Panc1 (cell line): ENCODE measurements around the gene ARL6IP4.

Experiments
- POLR2AphosphoS5 ChIP-seq: IDR thresholded peaks from 2 replicates; pipeline ENCODE4 v1.6.1; 2012; ENCODE audit warnings: mild to moderate bottlenecking, low read depth, low read length, moderate library complexity
- SIN3A ChIP-seq: IDR thresholded peaks from 2 replicates; pipeline ENCODE4 v1.6.1; 2012; ENCODE audit warnings: low read depth, mild to moderate bottlenecking, low read length, moderate library complexity, borderline replicate concordance; ENCODE audit not compliant: insufficient read depth
- TCF7L2 ChIP-seq: IDR thresholded peaks from 2 replicates; pipeline ENCODE4 v1.6.1; 2011; ENCODE audit warnings: mild to moderate bottlenecking, low read depth, low read length, inconsistent platforms
- TF ChIP-seq, protein P1 (sequence below): fragments of 450-650 bp; IDR thresholded peaks from 2 replicates; pipeline ENCODE4 v1.5.1; 2017; ENCODE audit warnings: mild to moderate bottlenecking
- TF ChIP-seq, protein P2 (sequence below), 2 experiments: IDR thresholded peaks; 2 replicates each; pipeline ENCODE4 v1.6.1; 2011 to 2012; ENCODE audit warnings: low read depth in 2 of 2, control low read depth in 1 of 2, low read length in 1 of 2, mild to moderate bottlenecking in 1 of 2, moderate library complexity in 1 of 2; ENCODE audit not compliant: insufficient read depth in 1 of 2

DNA sequence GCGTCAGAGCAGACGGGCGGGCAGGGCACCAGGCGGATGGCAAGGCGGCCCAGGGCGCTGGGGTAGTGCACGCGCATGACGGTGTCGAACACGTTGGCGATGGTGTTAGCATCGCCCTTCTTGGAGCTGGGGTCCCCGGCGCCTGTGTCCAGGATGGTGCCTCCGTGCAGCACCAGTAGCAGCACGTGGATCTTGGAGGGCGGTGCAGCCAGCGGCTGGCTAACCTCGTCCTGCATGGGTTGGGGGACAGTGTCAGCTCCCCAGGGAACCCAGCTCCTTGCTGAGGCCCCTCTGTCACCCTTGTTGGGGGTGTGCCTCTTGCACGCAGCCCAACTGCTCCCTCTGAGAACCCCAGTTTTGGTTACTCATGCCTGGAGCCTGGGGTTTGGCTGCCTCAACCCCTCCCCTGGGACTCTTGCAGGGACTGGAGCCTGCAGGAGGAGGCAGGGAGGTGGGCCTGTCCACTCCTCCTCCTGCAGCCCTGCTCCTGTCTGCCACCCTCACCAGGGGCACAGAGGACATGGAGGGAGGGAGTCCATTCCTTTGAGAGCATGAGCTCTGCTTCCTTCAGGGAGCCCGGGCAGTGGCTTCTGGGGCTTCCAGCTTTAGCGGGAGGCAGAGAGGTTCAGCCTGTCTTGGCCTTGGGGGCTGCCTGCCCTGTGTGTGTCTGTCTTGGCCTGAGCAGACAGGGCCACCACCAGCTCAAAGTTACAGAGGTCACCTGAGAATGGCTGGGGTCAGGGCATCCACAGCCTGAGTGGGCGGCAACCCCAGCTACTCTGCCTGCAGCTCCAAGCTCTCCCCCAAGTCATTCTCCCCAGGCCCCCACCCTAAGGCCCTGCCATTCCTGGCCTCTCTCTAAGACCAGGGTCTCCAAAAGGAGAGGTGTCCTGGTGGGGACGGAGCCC lies 17.1 kb downstream of the ARL6IP4 start:
- TF ChIP-seq, protein P1, sequence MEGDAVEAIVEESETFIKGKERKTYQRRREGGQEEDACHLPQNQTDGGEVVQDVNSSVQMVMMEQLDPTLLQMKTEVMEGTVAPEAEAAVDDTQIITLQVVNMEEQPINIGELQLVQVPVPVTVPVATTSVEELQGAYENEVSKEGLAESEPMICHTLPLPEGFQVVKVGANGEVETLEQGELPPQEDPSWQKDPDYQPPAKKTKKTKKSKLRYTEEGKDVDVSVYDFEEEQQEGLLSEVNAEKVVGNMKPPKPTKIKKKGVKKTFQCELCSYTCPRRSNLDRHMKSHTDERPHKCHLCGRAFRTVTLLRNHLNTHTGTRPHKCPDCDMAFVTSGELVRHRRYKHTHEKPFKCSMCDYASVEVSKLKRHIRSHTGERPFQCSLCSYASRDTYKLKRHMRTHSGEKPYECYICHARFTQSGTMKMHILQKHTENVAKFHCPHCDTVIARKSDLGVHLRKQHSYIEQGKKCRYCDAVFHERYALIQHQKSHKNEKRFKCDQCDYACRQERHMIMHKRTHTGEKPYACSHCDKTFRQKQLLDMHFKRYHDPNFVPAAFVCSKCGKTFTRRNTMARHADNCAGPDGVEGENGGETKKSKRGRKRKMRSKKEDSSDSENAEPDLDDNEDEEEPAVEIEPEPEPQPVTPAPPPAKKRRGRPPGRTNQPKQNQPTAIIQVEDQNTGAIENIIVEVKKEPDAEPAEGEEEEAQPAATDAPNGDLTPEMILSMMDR, result no peak
- TF ChIP-seq POLR2AphosphoS5 (no peak), SIN3A (no peak), TCF7L2 (no peak)
- TF ChIP-seq, protein P2, sequence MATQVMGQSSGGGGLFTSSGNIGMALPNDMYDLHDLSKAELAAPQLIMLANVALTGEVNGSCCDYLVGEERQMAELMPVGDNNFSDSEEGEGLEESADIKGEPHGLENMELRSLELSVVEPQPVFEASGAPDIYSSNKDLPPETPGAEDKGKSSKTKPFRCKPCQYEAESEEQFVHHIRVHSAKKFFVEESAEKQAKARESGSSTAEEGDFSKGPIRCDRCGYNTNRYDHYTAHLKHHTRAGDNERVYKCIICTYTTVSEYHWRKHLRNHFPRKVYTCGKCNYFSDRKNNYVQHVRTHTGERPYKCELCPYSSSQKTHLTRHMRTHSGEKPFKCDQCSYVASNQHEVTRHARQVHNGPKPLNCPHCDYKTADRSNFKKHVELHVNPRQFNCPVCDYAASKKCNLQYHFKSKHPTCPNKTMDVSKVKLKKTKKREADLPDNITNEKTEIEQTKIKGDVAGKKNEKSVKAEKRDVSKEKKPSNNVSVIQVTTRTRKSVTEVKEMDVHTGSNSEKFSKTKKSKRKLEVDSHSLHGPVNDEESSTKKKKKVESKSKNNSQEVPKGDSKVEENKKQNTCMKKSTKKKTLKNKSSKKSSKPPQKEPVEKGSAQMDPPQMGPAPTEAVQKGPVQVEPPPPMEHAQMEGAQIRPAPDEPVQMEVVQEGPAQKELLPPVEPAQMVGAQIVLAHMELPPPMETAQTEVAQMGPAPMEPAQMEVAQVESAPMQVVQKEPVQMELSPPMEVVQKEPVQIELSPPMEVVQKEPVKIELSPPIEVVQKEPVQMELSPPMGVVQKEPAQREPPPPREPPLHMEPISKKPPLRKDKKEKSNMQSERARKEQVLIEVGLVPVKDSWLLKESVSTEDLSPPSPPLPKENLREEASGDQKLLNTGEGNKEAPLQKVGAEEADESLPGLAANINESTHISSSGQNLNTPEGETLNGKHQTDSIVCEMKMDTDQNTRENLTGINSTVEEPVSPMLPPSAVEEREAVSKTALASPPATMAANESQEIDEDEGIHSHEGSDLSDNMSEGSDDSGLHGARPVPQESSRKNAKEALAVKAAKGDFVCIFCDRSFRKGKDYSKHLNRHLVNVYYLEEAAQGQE (IDR thresholded peaks at IDR 0.05; ENCODE audit: insufficient read depth in 1 of 2, low read depth in 2 of 2, low read length in 1 of 2), result no peak
